GM12878 (cell line): ENCODE measurements around the gene ARSA. TPM values are rescaled to one million over a fixed set of nuclear protein-coding genes. Genes with fewer than 3 reads are reported as not detected.

Experiments used
- ATAC-seq: fragments of 200-7000 bp; cut with Tn5 transposase; 3 replicates; pipeline ENCODE4 v1.9.1; 2020; ENCODE audit warnings: mild to moderate bottlenecking, moderate library complexity
- BruUV-seq: library from RNA; stranded (reverse); fragments of 400-500 nt; replicated peaks from 2 replicates; lab custom pipeline; 2021; lab: Mats Ljungman, UMichigan
- CTCF ChIA-PET: fragments of 300-600 bp; sonication (Branson Sonifier 250); formaldehyde crosslinking; extraction: SDS; loops from one replicate; lab custom pipeline; 2021; ENCODE audit warnings: inconsistent platforms; lab: Yijun Ruan, JAX
- POLR2A ChIA-PET: fragments of 350-600 bp; formaldehyde crosslinking; extraction: SDS; loops from one replicate; lab custom pipeline; 2021; ENCODE audit warnings: inconsistent platforms; lab: Charles Lee
- RAD21 ChIA-PET: fragments of 300-600 bp; sonication (Branson Sonifier 250); formaldehyde crosslinking; loops from one replicate; lab custom pipeline; 2023; ENCODE audit warnings: antibody characterized with exemption; ENCODE audit not compliant: unreplicated experiment; lab: Charles Lee
- SMC1A ChIA-PET: fragments of 300-600 bp; sonication (Branson Sonifier 250); formaldehyde crosslinking; loops from one replicate; lab custom pipeline; 2023; ENCODE audit not compliant: unreplicated experiment, uncharacterized antibody; lab: Charles Lee
- DNase-seq: peaks from one replicate; pipeline ENCODE4 v3.0.0-alpha.2; 2011; ENCODE audit warnings: low read depth, low spot score
- FAIRE-seq: peaks from 3 replicates; lab custom pipeline; 2011; peaks lifted over from hg19 to GRCh38; lab: Jason Lieb, UNC
- H2AFZ ChIP-seq: 2 replicates; pipeline ENCODE4 v1.6.0; 2011; ENCODE audit warnings: low read depth, low read length, control low read depth; ENCODE audit not compliant: control insufficient read depth
- H3K27ac ChIP-seq: 2 replicates; pipeline ENCODE4 v1.5.1; 2011; ENCODE audit warnings: control low read depth; ENCODE audit not compliant: control insufficient read depth, insufficient read depth
- H3K27me3 ChIP-seq, 2 experiments: replicated peaks in 1 of 2; 2 replicates each; pipeline versions ENCODE4 v1.6.0 to v1.6.1; 2011; ENCODE audit warnings: low read length in 1 of 2; ENCODE audit not compliant: control insufficient read depth in 2 of 2, insufficient read depth in 2 of 2
- H3K36me3 ChIP-seq, 2 experiments: 2 replicates each; pipeline ENCODE4 v1.5.1; 2011; ENCODE audit warnings: low read length in 1 of 2; ENCODE audit not compliant: control insufficient read depth in 2 of 2, insufficient read depth in 2 of 2
- H3K4me1 ChIP-seq: 2 replicates; pipeline ENCODE4 v1.6.1; 2011; ENCODE audit warnings: mild to moderate bottlenecking, low read length, moderate library complexity, mixed read lengths; ENCODE audit not compliant: control insufficient read depth, insufficient read depth
- H3K4me2 ChIP-seq: 2 replicates; pipeline ENCODE4 v1.6.0; 2011; ENCODE audit warnings: control low read depth; ENCODE audit not compliant: control insufficient read depth, insufficient read depth
- H3K4me3 ChIP-seq: fragments of 200-600 bp; sonication (generic); 2 replicates; pipeline ENCODE4 v1.5.1; 2016
- H3K79me2 ChIP-seq: 2 replicates; pipeline ENCODE4 v1.6.0; 2011; ENCODE audit warnings: low read length; ENCODE audit not compliant: control insufficient read depth, insufficient read depth
- H3K9ac ChIP-seq: 2 replicates; pipeline ENCODE4 v1.8.0; 2011; ENCODE audit warnings: low read length, control low read depth, mixed read lengths; ENCODE audit not compliant: control insufficient read depth, insufficient read depth
- H3K9me3 ChIP-seq: replicated peaks from 3 replicates; pipeline ENCODE4 v1.5.1; 2011; ENCODE audit warnings: mild to moderate bottlenecking, low read length; ENCODE audit not compliant: control insufficient read depth, insufficient read depth
- H4K20me1 ChIP-seq: 2 replicates; pipeline ENCODE4 v1.6.0; 2011; ENCODE audit not compliant: control insufficient read depth, insufficient read depth
- MYB ChIP-seq: fragments of 150-350 bp; IDR thresholded peaks from 2 replicates; pipeline ENCODE4 v1.6.1; 2014; ENCODE audit warnings: mild to moderate bottlenecking, low read depth, low read length, borderline replicate concordance
- NBN ChIP-seq: fragments of 450-650 bp; IDR thresholded peaks from 2 replicates; pipeline ENCODE4 v1.6.1; 2016
- POLR2A ChIP-seq: IDR thresholded peaks from 2 replicates; pipeline ENCODE4 v1.6.1; 2011; ENCODE audit warnings: low read depth, mild to moderate bottlenecking, low read length
- POLR2AphosphoS5 ChIP-seq: IDR thresholded peaks from 2 replicates; pipeline ENCODE4 v1.6.1; 2011; ENCODE audit warnings: mild to moderate bottlenecking, low read length, inconsistent platforms
- POU2F2 ChIP-seq: IDR thresholded peaks from 3 replicates; pipeline ENCODE4 v1.6.1; 2011; ENCODE audit warnings: low read depth, mild to moderate bottlenecking, low read length, borderline replicate concordance
- RELB ChIP-seq: fragments of 450-650 bp; IDR thresholded peaks from 2 replicates; pipeline ENCODE4 v1.6.1; 2017; ENCODE audit warnings: low read depth, mild to moderate bottlenecking, moderate library complexity
- SMC3 ChIP-seq: IDR thresholded peaks from 2 replicates; pipeline ENCODE4 v1.6.1; 2011; ENCODE audit warnings: low read length, improper control_type of control experiment, borderline replicate concordance
- SREBF2 ChIP-seq: IDR thresholded peaks from 2 replicates; pipeline ENCODE4 v1.6.1; 2012; ENCODE audit warnings: mild to moderate bottlenecking, low read length
- TBL1XR1 ChIP-seq: IDR thresholded peaks from 2 replicates; pipeline ENCODE4 v1.6.1; 2012; ENCODE audit warnings: low read depth, low read length, improper control_type of control experiment
- ZZZ3 ChIP-seq: IDR thresholded peaks from 2 replicates; pipeline ENCODE4 v1.6.1; 2011; ENCODE audit warnings: low read depth; ENCODE audit not compliant: control insufficient read depth, insufficient read length
- WGBS: methylation state at CpG from one replicate; pipeline ENCODE4 v1.1.6; 2016; ENCODE audit warnings: low lambda C conversion rate; ENCODE audit not compliant: insufficient replicate concordance, insufficient coverage; ENCODE audit errors: missing lambda C conversion rate; 5-methylcytosine and 5-hydroxymethylcytosine counted together
- in situ Hi-C: fragments of 300-500 bp; cut with MboI; formaldehyde crosslinking; loops from 9 replicates; pipeline ENCODE4 v1.14.3; 2018; ENCODE audit warnings: mixed read lengths
- intact Hi-C: fragments of 100-400 bp; cut with micrococcal nuclease; formaldehyde crosslinking; loops from one replicate; pipeline ENCODE4 v1.14.2; 2022; ENCODE audit not compliant: unreplicated experiment
- polyA plus RNA-seq, 11 experiments: library from polyadenylated mRNA; depleted of rRNA in 4 of 11; unstranded in 6 of 11; stranded (reverse) in 5 of 11; fragments of >200 nt; fragmentation: Nextera tagmentation in 4 of 11; fragmentation: Illumina TruSeq in 1 of 11; extraction: Ambion mirVana in 4 of 11; extraction: Trizol in 1 of 11; gene quantifications; 1 replicate in 1 of 11; 2 replicates in 10 of 11; pipeline versions ENCODE4 v1.2.1 to v1.2.3, GENCODE V29; 2011 to 2016; ENCODE audit warnings: inconsistent platforms in 2 of 11, missing spikeins in 2 of 11, low read depth in 1 of 11
- total RNA-seq, 4 experiments: library from RNA; depleted of rRNA in 3 of 4; stranded (reverse); fragments of >200 nt in 3 of 4; fragmentation: Illumina TruSeq in 1 of 4; extraction: Trizol in 1 of 4; gene quantifications; 2 replicates each; pipeline versions ENCODE4 v1.2.1 to v1.2.3, GENCODE V29; 2013 to 2021

Gene ARSA
- total and polyA plus RNA-seq, 10 of the 15 experiments (the other 5 are each of a cell fraction or from before 2014, with no cell fraction given): 0.39 to 26.3 (median 9.8) TPM

DNA sequence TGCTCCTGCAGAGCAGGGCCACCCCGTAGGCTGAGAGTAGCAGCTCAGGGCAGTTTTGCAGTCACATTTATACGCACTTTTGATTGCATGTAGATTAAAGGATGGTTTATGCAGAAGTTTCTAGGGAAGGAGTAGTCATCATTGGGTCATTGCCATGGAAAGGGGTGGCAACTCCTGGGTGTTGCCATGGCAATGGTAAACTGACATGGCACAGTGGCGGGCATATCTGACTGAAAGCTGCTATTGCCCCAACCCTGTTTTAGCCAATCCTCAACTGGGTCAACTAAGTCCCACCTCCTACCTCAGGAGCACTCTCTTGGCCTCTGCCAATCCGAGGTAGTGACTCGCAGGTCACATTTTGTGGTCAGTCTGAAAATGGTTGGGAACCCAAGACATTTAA is 2.4 kb upstream of the ARSA start:
- Histone ChIP-seq H4K20me1 (no peaks in the 10 kb centered on the region), H3K4me1 (peaks cover 5% of the 10 kb centered on the region), H3K27me3 (no peaks in the 10 kb centered on the region; a peak in 1 of 4 replicates), H3K36me3 (no peaks in the 10 kb centered on the region; a peak in 1 of 4 replicates), H3K9ac (no peak overlapping the region), H3K79me2 (peaks cover 11% of the 10 kb centered on the region), H2AFZ (no peak overlapping the region), H3K27ac (no peak overlapping the region), H3K9me3 (no peaks in the 10 kb centered on the region), H3K4me2 (no peak overlapping the region), H3K4me3 (no peak overlapping the region)
- in situ Hi-C loops: no loop called here
- ChIA-PET SMC1A (no interaction called here), CTCF (interaction anchor here (1.4 to 2.0 kb wide), 2 partner anchors 9 to 62 kb away, joined by 4 to 9 read pairs; no protein-coding TSS in a partner anchor), POLR2A (no interaction called here), RAD21 (no interaction called here)
- BruUV-seq: no TSS peak
- DNase-seq (no peak), FAIRE-seq (no peak), ATAC-seq (no peak)
- TF ChIP-seq MYB (no peak), POLR2AphosphoS5 (no peak), ZZZ3 (no peak), SREBF2 (no peak), NBN (no peak), RELB (no peak), TBL1XR1 (no peak), SMC3 (no peak), POU2F2 (no peak), POLR2A (no peak)
- intact Hi-C loops: no loop called here
- WGBS: 88% methylated on average over 5 of the region's 5 CpGs
